ENCODE measurements around the gene CD9. TPM values are rescaled to one million over a fixed set of nuclear protein-coding genes. Genes with fewer than 3 reads are reported as not detected.

Gene CD9
- polyA plus RNA-seq, 1 of the 3 experiments (the other 2 are of a cell fraction) = 76.6 TPM

DNA sequence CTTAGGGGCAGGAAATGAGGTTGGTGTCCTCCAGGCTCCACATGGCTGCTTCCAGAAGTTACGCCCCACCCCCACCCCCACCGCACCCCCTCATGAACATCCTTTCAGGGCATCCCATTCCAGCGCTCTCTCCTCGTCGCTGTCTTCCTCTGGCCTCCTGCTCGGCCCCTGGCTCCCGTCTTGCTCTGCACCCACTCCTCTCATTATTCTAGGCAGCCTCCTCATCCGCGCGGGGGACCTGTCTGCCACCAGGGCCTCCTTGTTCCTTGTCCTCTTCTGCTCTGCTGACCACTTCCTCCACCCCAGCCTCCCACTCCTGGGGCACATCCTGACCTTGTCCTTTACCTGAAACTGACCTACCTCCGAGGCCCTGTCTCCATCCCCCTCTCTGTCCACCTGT lies 80.5 kb downstream of the CD9 start:
- Histone ChIP-seq H3K4me3 (ENCODE audit: low read depth in 2 of 2, low read length in 1 of 2) (no peak overlapping the region), H2AFZ (ENCODE audit: low read depth) (no peak overlapping the region), H3K36me3 (replicated peaks in 1 of 2; ENCODE audit: control insufficient read depth in 1 of 2, insufficient read depth in 2 of 2, low read length in 1 of 2) (no peaks in the 10 kb centered on the region), H3K9me2 (no peaks in the 10 kb centered on the region), H3F3A (replicated peaks; ENCODE audit: insufficient read depth) (peaks cover 25% of the 10 kb centered on the region), H3K4me2 (peak overlapping the region; percentile 62; the same call in 1 of the 2 replicates), H3K9ac (peak overlapping the region; percentile 42; the same call in 1 of the 2 replicates), H3K79me2 (ENCODE audit: insufficient read depth) (no peaks in the 10 kb centered on the region), H4K20me1 (ENCODE audit: insufficient read depth) (no peaks in the 10 kb centered on the region), H3K27ac (ENCODE audit: low read depth in 2 of 2, low read length in 1 of 2) (peak overlapping the region in 1 of 2 experiments; percentile 88; a peak in 2 of 4 replicates), H3K27me3 (ENCODE audit: insufficient read depth) (no peaks in the 10 kb centered on the region), H3K4me1 (ENCODE audit: control insufficient read depth in 1 of 2, insufficient read depth in 2 of 2, low read depth in 1 of 2, low read length in 1 of 2) (peaks cover 24 to 37% of the 10 kb centered on the region in 2 experiments; a peak in 3 of 4 replicates), H3K9me3 (no peaks in the 10 kb centered on the region)
- TF ChIP-seq RFX5 (IDR thresholded peaks at IDR 0.05; ENCODE audit: low read length) = no peak
- TF ChIP-seq YY1 (IDR thresholded peaks at IDR 0.05; ENCODE audit: low read depth) = no peak
- TF ChIP-seq SMC3 (IDR thresholded peaks at IDR 0.05; ENCODE audit: low read depth, low read length) = no peak
- TF ChIP-seq EP300 (IDR thresholded peaks at IDR 0.05; ENCODE audit: borderline replicate concordance in 1 of 2, low read depth in 1 of 2, low read length in 1 of 2) = no peak
- no peak for TF ChIP-seq FOSL2 (IDR thresholded peaks at IDR 0.05; ENCODE audit: borderline replicate concordance, low read depth)
- TF ChIP-seq, protein P1, sequence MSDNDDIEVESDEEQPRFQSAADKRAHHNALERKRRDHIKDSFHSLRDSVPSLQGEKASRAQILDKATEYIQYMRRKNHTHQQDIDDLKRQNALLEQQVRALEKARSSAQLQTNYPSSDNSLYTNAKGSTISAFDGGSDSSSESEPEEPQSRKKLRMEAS (IDR thresholded peaks at IDR 0.05; ENCODE audit: low read depth) = no peak
- no peak for TF ChIP-seq TEAD4 (IDR thresholded peaks at IDR 0.05; ENCODE audit: borderline replicate concordance, insufficient read depth)
- no peak for TF ChIP-seq MEF2A (IDR thresholded peaks at IDR 0.05; ENCODE audit: borderline replicate concordance, low read depth)
- TF ChIP-seq RCOR1 (IDR thresholded peaks at IDR 0.05; ENCODE audit: low read length) = no peak
- no peak for TF ChIP-seq EZH2phosphoT487 (IDR thresholded peaks at IDR 0.05; ENCODE audit: borderline replicate concordance, low read depth)
- TF ChIP-seq GABPA (IDR thresholded peaks at IDR 0.05; ENCODE audit: low read depth) = no peak
- TF ChIP-seq, protein P2, sequence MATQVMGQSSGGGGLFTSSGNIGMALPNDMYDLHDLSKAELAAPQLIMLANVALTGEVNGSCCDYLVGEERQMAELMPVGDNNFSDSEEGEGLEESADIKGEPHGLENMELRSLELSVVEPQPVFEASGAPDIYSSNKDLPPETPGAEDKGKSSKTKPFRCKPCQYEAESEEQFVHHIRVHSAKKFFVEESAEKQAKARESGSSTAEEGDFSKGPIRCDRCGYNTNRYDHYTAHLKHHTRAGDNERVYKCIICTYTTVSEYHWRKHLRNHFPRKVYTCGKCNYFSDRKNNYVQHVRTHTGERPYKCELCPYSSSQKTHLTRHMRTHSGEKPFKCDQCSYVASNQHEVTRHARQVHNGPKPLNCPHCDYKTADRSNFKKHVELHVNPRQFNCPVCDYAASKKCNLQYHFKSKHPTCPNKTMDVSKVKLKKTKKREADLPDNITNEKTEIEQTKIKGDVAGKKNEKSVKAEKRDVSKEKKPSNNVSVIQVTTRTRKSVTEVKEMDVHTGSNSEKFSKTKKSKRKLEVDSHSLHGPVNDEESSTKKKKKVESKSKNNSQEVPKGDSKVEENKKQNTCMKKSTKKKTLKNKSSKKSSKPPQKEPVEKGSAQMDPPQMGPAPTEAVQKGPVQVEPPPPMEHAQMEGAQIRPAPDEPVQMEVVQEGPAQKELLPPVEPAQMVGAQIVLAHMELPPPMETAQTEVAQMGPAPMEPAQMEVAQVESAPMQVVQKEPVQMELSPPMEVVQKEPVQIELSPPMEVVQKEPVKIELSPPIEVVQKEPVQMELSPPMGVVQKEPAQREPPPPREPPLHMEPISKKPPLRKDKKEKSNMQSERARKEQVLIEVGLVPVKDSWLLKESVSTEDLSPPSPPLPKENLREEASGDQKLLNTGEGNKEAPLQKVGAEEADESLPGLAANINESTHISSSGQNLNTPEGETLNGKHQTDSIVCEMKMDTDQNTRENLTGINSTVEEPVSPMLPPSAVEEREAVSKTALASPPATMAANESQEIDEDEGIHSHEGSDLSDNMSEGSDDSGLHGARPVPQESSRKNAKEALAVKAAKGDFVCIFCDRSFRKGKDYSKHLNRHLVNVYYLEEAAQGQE (IDR thresholded peaks at IDR 0.05; ENCODE audit: low read depth, low read length) = no peak
- no peak for TF ChIP-seq RAD21 (IDR thresholded peaks at IDR 0.05; ENCODE audit: low read length)
- TF ChIP-seq JUND (IDR thresholded peaks at IDR 0.05) = no peak
- TF ChIP-seq, protein P3, sequence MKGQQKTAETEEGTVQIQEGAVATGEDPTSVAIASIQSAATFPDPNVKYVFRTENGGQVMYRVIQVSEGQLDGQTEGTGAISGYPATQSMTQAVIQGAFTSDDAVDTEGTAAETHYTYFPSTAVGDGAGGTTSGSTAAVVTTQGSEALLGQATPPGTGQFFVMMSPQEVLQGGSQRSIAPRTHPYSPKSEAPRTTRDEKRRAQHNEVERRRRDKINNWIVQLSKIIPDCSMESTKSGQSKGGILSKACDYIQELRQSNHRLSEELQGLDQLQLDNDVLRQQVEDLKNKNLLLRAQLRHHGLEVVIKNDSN (IDR thresholded peaks at IDR 0.05; ENCODE audit: borderline replicate concordance, low read depth) = no peak
- TF ChIP-seq FOXM1 (IDR thresholded peaks at IDR 0.05; ENCODE audit: low read depth) = no peak
- TF ChIP-seq, protein P4, sequence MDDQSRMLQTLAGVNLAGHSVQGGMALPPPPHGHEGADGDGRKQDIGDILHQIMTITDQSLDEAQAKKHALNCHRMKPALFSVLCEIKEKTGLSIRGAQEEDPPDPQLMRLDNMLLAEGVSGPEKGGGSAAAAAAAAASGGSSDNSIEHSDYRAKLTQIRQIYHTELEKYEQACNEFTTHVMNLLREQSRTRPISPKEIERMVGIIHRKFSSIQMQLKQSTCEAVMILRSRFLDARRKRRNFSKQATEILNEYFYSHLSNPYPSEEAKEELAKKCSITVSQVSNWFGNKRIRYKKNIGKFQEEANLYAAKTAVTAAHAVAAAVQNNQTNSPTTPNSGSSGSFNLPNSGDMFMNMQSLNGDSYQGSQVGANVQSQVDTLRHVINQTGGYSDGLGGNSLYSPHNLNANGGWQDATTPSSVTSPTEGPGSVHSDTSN (IDR thresholded peaks at IDR 0.05) = no peak
- TF ChIP-seq, protein P5, sequence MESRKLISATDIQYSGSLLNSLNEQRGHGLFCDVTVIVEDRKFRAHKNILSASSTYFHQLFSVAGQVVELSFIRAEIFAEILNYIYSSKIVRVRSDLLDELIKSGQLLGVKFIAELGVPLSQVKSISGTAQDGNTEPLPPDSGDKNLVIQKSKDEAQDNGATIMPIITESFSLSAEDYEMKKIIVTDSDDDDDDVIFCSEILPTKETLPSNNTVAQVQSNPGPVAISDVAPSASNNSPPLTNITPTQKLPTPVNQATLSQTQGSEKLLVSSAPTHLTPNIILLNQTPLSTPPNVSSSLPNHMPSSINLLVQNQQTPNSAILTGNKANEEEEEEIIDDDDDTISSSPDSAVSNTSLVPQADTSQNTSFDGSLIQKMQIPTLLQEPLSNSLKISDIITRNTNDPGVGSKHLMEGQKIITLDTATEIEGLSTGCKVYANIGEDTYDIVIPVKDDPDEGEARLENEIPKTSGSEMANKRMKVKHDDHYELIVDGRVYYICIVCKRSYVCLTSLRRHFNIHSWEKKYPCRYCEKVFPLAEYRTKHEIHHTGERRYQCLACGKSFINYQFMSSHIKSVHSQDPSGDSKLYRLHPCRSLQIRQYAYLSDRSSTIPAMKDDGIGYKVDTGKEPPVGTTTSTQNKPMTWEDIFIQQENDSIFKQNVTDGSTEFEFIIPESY (IDR thresholded peaks at IDR 0.05; ENCODE audit: borderline replicate concordance, low read depth) = no peak
- TF ChIP-seq CHD2 (IDR thresholded peaks at IDR 0.05; ENCODE audit: low read length, partially characterized antibody) = no peak
- CTCF ChIA-PET = interaction anchor here (3.1 to 8.8 kb wide), 3 partner anchors 81 to 292 kb away, joined by 30 to 299 read pairs (median 121); partner anchors contain the start of gene CD9
- POLR2A ChIA-PET = no interaction called here
- DNase-seq = no peak
- WGBS (ENCODE audit: low lambda C conversion rate) = 94% methylated on average over 11 of the region's 11 CpGs
